CD14-positive monocyte (primary cell): Measurements from ENCODE around the gene COPS6. TPM values are rescaled to one million over a fixed set of nuclear protein-coding genes. Genes with fewer than 3 reads are reported as not detected.

Experiments
- DNase-seq, 3 donors: peaks; one replicate each; pipeline ENCODE4 v3.0.0-alpha.2; 2011 to 2022
- H2AFZ ChIP-seq: 2 replicates; pipeline ENCODE4 v1.6.0; 2012; ENCODE audit warnings: mild to moderate bottlenecking, low read depth, low read length, inconsistent platforms; ENCODE audit not compliant: insufficient read depth, poor library complexity, severe bottlenecking
- H3K27ac ChIP-seq, 2 donors: 1 replicate in 1 of 2; 2 replicates in 1 of 2; pipeline ENCODE4 v1.5.1; 2012 to 2013; ENCODE audit warnings: low read length in 2 of 2, control low read depth in 1 of 2, inconsistent platforms in 1 of 2, low read depth in 1 of 2, mild to moderate bottlenecking in 1 of 2
- H3K27me3 ChIP-seq, 2 donors: one replicate each; pipeline versions ENCODE4 v1.6.0 to v1.6.1; 2011 to 2013; ENCODE audit warnings: low read length in 2 of 2; ENCODE audit not compliant: control insufficient read depth in 2 of 2, insufficient read depth in 2 of 2
- H3K36me3 ChIP-seq, 2 donors: replicated peaks in 1 of 2; 1 replicate in 1 of 2; 2 replicates in 1 of 2; pipeline versions ENCODE4 v1.5.1 to v1.6.1; 2012 to 2013; ENCODE audit warnings: low read length in 2 of 2, control low read depth in 1 of 2, inconsistent platforms in 1 of 2, mild to moderate bottlenecking in 1 of 2; ENCODE audit not compliant: insufficient read depth in 2 of 2, control insufficient read depth in 1 of 2
- H3K4me1 ChIP-seq, 2 donors: 1 replicate in 1 of 2; 2 replicates in 1 of 2; pipeline versions ENCODE4 v1.5.1 to v1.6.1; 2012 to 2013; ENCODE audit warnings: low read length in 2 of 2, control low read depth in 1 of 2, inconsistent platforms in 1 of 2, mild to moderate bottlenecking in 1 of 2, moderate library complexity in 1 of 2; ENCODE audit not compliant: insufficient read depth in 2 of 2, control insufficient read depth in 1 of 2
- H3K4me2 ChIP-seq: replicated peaks from 2 replicates; pipeline ENCODE3; 2012; ENCODE audit warnings: low read length, moderate library complexity, mild to moderate bottlenecking; ENCODE audit not compliant: poor library complexity, severe bottlenecking; ENCODE audit errors: extremely low read depth
- H3K4me3 ChIP-seq, 3 experiments: fragments of 200-600 bp in 1 of 3; sonication (generic) in 1 of 3; replicated peaks in 1 of 3; 1 replicate in 2 of 3; 2 replicates in 1 of 3; pipeline ENCODE4 v1.5.1; 2011 to 2013; ENCODE audit warnings: low read length in 3 of 3, mild to moderate bottlenecking in 3 of 3, control low read depth in 2 of 3, low read depth in 2 of 3, inconsistent platforms in 1 of 3, moderate library complexity in 1 of 3
- H3K79me2 ChIP-seq: 2 replicates; pipeline ENCODE4 v1.6.0; 2012; ENCODE audit warnings: mild to moderate bottlenecking, control low read depth, inconsistent platforms, low read length, moderate library complexity; ENCODE audit not compliant: insufficient read depth
- H3K9ac ChIP-seq: 2 replicates; pipeline ENCODE4 v1.6.0; 2017; ENCODE audit warnings: low read length, mild to moderate bottlenecking; ENCODE audit not compliant: insufficient read depth, poor library complexity, severe bottlenecking
- H3K9me3 ChIP-seq, 2 donors: replicated peaks in 1 of 2; 1 replicate in 1 of 2; 2 replicates in 1 of 2; pipeline versions ENCODE4 v1.5.1 to v1.6.1; 2012 to 2013; ENCODE audit warnings: low read length in 2 of 2, control low read depth in 1 of 2; ENCODE audit not compliant: control insufficient read depth in 1 of 2, insufficient read depth in 1 of 2
- H4K20me1 ChIP-seq: 2 replicates; pipeline ENCODE4 v1.6.0; 2012; ENCODE audit warnings: mild to moderate bottlenecking, low read length, control low read depth, moderate library complexity; ENCODE audit not compliant: insufficient read depth
- H3K27ac Mint-ChIP-seq, 7 donors: one replicate each; pipeline ENCODE4 v1.8.0; 2020; ENCODE audit warnings: mild to moderate bottlenecking in 7 of 7, mixed read lengths in 7 of 7, moderate library complexity in 6 of 7, inconsistent platforms in 2 of 7
- H3K27me3 Mint-ChIP-seq, 3 donors: one replicate each; pipeline ENCODE4 v1.8.0; 2021 to 2022; ENCODE audit warnings: low read depth in 3 of 3, mild to moderate bottlenecking in 3 of 3, mixed read lengths in 3 of 3, moderate library complexity in 3 of 3, inconsistent platforms in 1 of 3
- H3K36me3 Mint-ChIP-seq, 2 donors: one replicate each; pipeline ENCODE4 v1.8.0; 2020; ENCODE audit warnings: mixed read lengths in 2 of 2, inconsistent platforms in 1 of 2, mild to moderate bottlenecking in 1 of 2
- H3K4me1 Mint-ChIP-seq: one replicate; pipeline ENCODE4 v1.8.0; 2020; ENCODE audit warnings: mild to moderate bottlenecking, mixed read lengths
- H3K4me3 Mint-ChIP-seq, 2 donors: one replicate each; pipeline ENCODE4 v1.8.0; 2020; ENCODE audit warnings: mild to moderate bottlenecking in 2 of 2, mixed read lengths in 2 of 2, moderate library complexity in 1 of 2
- H3K9me3 Mint-ChIP-seq, 7 donors: one replicate each; pipeline ENCODE4 v1.8.0; 2020 to 2022; ENCODE audit warnings: mixed read lengths in 7 of 7, mild to moderate bottlenecking in 6 of 7, moderate library complexity in 6 of 7, inconsistent platforms in 2 of 7
- CTCF ChIP-seq: fragments of 200-600 bp; IDR thresholded peaks from one replicate; pipeline ENCODE4 v1.8.0; 2022; ENCODE audit warnings: antibody characterized with exemption, mild to moderate bottlenecking
- WGBS: methylation state at CpG from one replicate; pipeline ENCODE4 v1.1.5; 2013; ENCODE audit warnings: missing lambda C conversion rate; ENCODE audit not compliant: insufficient coverage; 5-methylcytosine and 5-hydroxymethylcytosine counted together
- intact Hi-C, 2 donors: fragments of 100-400 bp; cut with micrococcal nuclease; formaldehyde crosslinking; loops; one replicate each; pipeline versions ENCODE4 v1.15.0 to v1.15.1; 2023
- polyA plus RNA-seq, 3 donors: library from polyadenylated mRNA; depleted of rRNA in 1 of 3; unstranded in 2 of 3; stranded (reverse) in 1 of 3; fragments of 300-500 nt in 2 of 3; fragments of >200 nt in 1 of 3; fragmentation: Illumina TruSeq in 2 of 3; gene quantifications; 1 replicate in 2 of 3; 2 replicates in 1 of 3; pipeline ENCODE4 v1.2.3, GENCODE V29; 2012 to 2021

Gene COPS6
- polyA plus RNA-seq, 3 donors, result 77.1 to 119 (median 109) TPM

DNA sequence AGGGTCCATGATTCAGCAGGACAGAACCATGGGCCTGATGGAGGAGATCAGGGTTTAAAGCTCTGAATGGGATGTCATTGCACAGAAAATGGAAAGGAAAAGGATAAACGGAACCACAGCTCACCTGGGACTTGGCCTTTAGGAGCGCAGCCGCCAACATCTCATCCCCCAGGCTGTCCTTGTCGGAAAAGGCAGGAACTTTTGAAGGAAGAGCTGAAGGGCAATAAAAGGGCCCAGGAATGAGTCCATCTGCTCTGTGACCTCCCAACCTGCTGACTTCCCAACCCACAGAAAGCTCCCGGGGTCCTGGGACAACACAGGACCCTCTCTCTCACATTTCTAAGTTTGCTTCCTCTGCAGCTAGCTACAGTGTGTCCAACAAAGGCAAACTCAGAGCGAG is 13.4 kb upstream of the COPS6 start:
- H3K27me3 ChIP-seq, result no peaks in the 10 kb centered on the region
- H3K9me3 ChIP-seq, result peaks cover 32 to 35% of the 10 kb centered on the region in 2 donors
- Mint-ChIP-seq H3K9me3 (peaks cover 26 to 42% (median 35%) of the 10 kb centered on the region in 7 donors), H3K27ac (peak overlapping the region in 3 of 7 donors; percentile 18 to 86 (median 44)), H3K27me3 (peaks cover 0 to 6% (median 0%) of the 10 kb centered on the region in 3 donors), H3K4me3 (no peak overlapping the region), H3K4me1 (peaks cover 8% of the 10 kb centered on the region), H3K36me3 (peaks cover 74 to 89% of the 10 kb centered on the region in 2 donors)
- H3K27ac ChIP-seq, result no peak overlapping the region
- H3K4me3 ChIP-seq, result no peak overlapping the region
- peaks cover 21% of the 10 kb centered on the region for H4K20me1 ChIP-seq
- TF ChIP-seq CTCF, result no peak
- H2AFZ ChIP-seq, result no peak overlapping the region
- H3K9ac ChIP-seq, result no peak overlapping the region
- 93% methylated on average over 3 of the region's 6 CpGs for WGBS
- peaks cover 73 to 91% of the 10 kb centered on the region in 2 donors for H3K36me3 ChIP-seq
- no peak for DNase-seq
- H3K79me2 ChIP-seq, result peaks cover 35% of the 10 kb centered on the region
- H3K4me1 ChIP-seq, result peaks cover 3 to 6% of the 10 kb centered on the region in 2 donors
- intact Hi-C loops, result no loop called here
- H3K4me2 ChIP-seq, result no peak overlapping the region

GRCh38 chr7:100077205-100077604 is 11.6 kb upstream of the COPS6 start:
- H3K4me3 ChIP-seq, result no peak overlapping the region
- peaks cover 56 to 72% of the 10 kb centered on the region in 2 donors for H3K36me3 Mint-ChIP-seq
- no peak overlapping the region for H3K9ac ChIP-seq
- no peak overlapping the region for H3K4me3 Mint-ChIP-seq
- H3K9me3 Mint-ChIP-seq, result peaks cover 8 to 24% (median 17%) of the 10 kb centered on the region in 7 donors
- peaks cover 55 to 74% of the 10 kb centered on the region in 2 donors for H3K36me3 ChIP-seq
- H3K27me3 ChIP-seq, result no peaks in the 10 kb centered on the region
- H3K79me2 ChIP-seq, result peaks cover 46% of the 10 kb centered on the region
- H3K4me1 Mint-ChIP-seq, result peaks cover 17% of the 10 kb centered on the region
- no peak overlapping the region for H3K27ac Mint-ChIP-seq
- H2AFZ ChIP-seq, result no peak overlapping the region
- H3K27ac ChIP-seq, result no peak overlapping the region
- no peak overlapping the region for H3K4me2 ChIP-seq
- peaks cover 21% of the 10 kb centered on the region for H4K20me1 ChIP-seq
- intact Hi-C loops, result no loop called here
- peaks cover 14 to 17% of the 10 kb centered on the region in 2 donors for H3K9me3 ChIP-seq
- WGBS, result 100% methylated on average over 4 of the region's 4 CpGs
- H3K27me3 Mint-ChIP-seq, result no peaks in the 10 kb centered on the region
- TF ChIP-seq CTCF, result no peak
- DNase-seq, result no peak
- H3K4me1 ChIP-seq, result peaks cover 16 to 17% of the 10 kb centered on the region in 2 donors
